ENCODE data around the gene PGM5. TPM values are rescaled to one million over a fixed set of nuclear protein-coding genes. Genes with fewer than 3 reads are reported as not detected.
"Not testable (repeated sequence)": the region's sequence is repeated elsewhere in the genome, so short reads cannot be mapped to it uniquely, and the experiment has no call there.

Gene PGM5
- polyA plus RNA-seq, 1 donor (not counting 4 experiments of a cell fraction or from before 2014, with no cell fraction given): 0.18 TPM

GRCh38 chr9:68343242-68343641, 13.2 kb upstream of the PGM5 start:
- FAIRE-seq; H3K9ac ChIP-seq (ENCODE audit: control insufficient read depth, extremely low read depth, insufficient read depth, low read length); H2AFZ ChIP-seq (ENCODE audit: control insufficient read depth, low read length); H3K27me3 ChIP-seq (ENCODE audit: control insufficient read depth, extremely low read depth, insufficient read depth, low read length); H3K36me3 ChIP-seq (ENCODE audit: control insufficient read depth in 2 of 2, extremely low read depth in 1 of 2, insufficient read depth in 2 of 2, low read length in 2 of 2); H3K4me1 ChIP-seq (ENCODE audit: control insufficient read depth, extremely low read depth, insufficient read depth, low read length); H3K9me1 ChIP-seq (ENCODE audit: control insufficient read depth, extremely low read depth, insufficient read depth, low read length); H3K4me3 ChIP-seq (ENCODE audit: control insufficient read depth in 2 of 3, extremely low read depth in 1 of 3, insufficient read depth in 2 of 3, low read depth in 1 of 3, low read length in 3 of 3); DNase-seq (ENCODE audit: low read depth, low spot score); H3K4me2 ChIP-seq (ENCODE audit: control insufficient read depth, extremely low read depth, insufficient read depth, low read depth, low read length); H3K27ac ChIP-seq (ENCODE audit: control insufficient read depth, insufficient read depth, low read length); H4K20me1 ChIP-seq (ENCODE audit: control insufficient read depth, extremely low read depth, insufficient read depth, low read length); H3K79me2 ChIP-seq (ENCODE audit: control insufficient read depth, insufficient read depth, low read length); dilution Hi-C loops (cut with MboI; ENCODE audit: extremely low pct_ligation_motif_present, low sequenced_read_pairs); H3K9me3 ChIP-seq (ENCODE audit: control insufficient read depth, low read depth, low read length): not testable (repeated sequence)

- H3K4me2 ChIP-seq (ENCODE audit: control insufficient read depth, extremely low read depth, insufficient read depth, low read depth, low read length); H3K4me1 ChIP-seq (ENCODE audit: control insufficient read depth, extremely low read depth, insufficient read depth, low read length); H2AFZ ChIP-seq (ENCODE audit: control insufficient read depth, low read length); DNase-seq (ENCODE audit: low read depth, low spot score); H3K9me1 ChIP-seq (ENCODE audit: control insufficient read depth, extremely low read depth, insufficient read depth, low read length); H3K27me3 ChIP-seq (ENCODE audit: control insufficient read depth, extremely low read depth, insufficient read depth, low read length); H3K9me3 ChIP-seq (ENCODE audit: control insufficient read depth, low read depth, low read length); H3K9ac ChIP-seq (ENCODE audit: control insufficient read depth, extremely low read depth, insufficient read depth, low read length); H4K20me1 ChIP-seq (ENCODE audit: control insufficient read depth, extremely low read depth, insufficient read depth, low read length); H3K79me2 ChIP-seq (ENCODE audit: control insufficient read depth, insufficient read depth, low read length); dilution Hi-C loops (cut with MboI; ENCODE audit: extremely low pct_ligation_motif_present, low sequenced_read_pairs); H3K36me3 ChIP-seq (ENCODE audit: control insufficient read depth in 2 of 2, extremely low read depth in 1 of 2, insufficient read depth in 2 of 2, low read length in 2 of 2); FAIRE-seq; H3K27ac ChIP-seq (ENCODE audit: control insufficient read depth, insufficient read depth, low read length); H3K4me3 ChIP-seq (ENCODE audit: control insufficient read depth in 2 of 3, extremely low read depth in 1 of 3, insufficient read depth in 2 of 3, low read depth in 1 of 3, low read length in 3 of 3): not testable (repeated sequence)
These were observed 12.4 kb upstream of the PGM5 start for GRCh38 chr9:68343992-68344391.

- H3K4me1 ChIP-seq (ENCODE audit: control insufficient read depth, extremely low read depth, insufficient read depth, low read length); H3K9ac ChIP-seq (ENCODE audit: control insufficient read depth, extremely low read depth, insufficient read depth, low read length); H3K27me3 ChIP-seq (ENCODE audit: control insufficient read depth, extremely low read depth, insufficient read depth, low read length); H3K9me1 ChIP-seq (ENCODE audit: control insufficient read depth, extremely low read depth, insufficient read depth, low read length); H3K4me3 ChIP-seq (ENCODE audit: control insufficient read depth in 2 of 3, extremely low read depth in 1 of 3, insufficient read depth in 2 of 3, low read depth in 1 of 3, low read length in 3 of 3); dilution Hi-C loops (cut with MboI; ENCODE audit: extremely low pct_ligation_motif_present, low sequenced_read_pairs); FAIRE-seq; H3K4me2 ChIP-seq (ENCODE audit: control insufficient read depth, extremely low read depth, insufficient read depth, low read depth, low read length); DNase-seq (ENCODE audit: low read depth, low spot score); H2AFZ ChIP-seq (ENCODE audit: control insufficient read depth, low read length); H3K27ac ChIP-seq (ENCODE audit: control insufficient read depth, insufficient read depth, low read length); H3K36me3 ChIP-seq (ENCODE audit: control insufficient read depth in 2 of 2, extremely low read depth in 1 of 2, insufficient read depth in 2 of 2, low read length in 2 of 2); H3K79me2 ChIP-seq (ENCODE audit: control insufficient read depth, insufficient read depth, low read length); H3K9me3 ChIP-seq (ENCODE audit: control insufficient read depth, low read depth, low read length); H4K20me1 ChIP-seq (ENCODE audit: control insufficient read depth, extremely low read depth, insufficient read depth, low read length): not testable (repeated sequence)
These were observed 4.7 kb upstream of the PGM5 start for GRCh38 chr9:68351689-68352088.

GRCh38 chr9:68355993-68356379, 425 bp upstream of the PGM5 start:
- H3K4me1 ChIP-seq (ENCODE audit: control insufficient read depth, extremely low read depth, insufficient read depth, low read length); FAIRE-seq; H3K4me3 ChIP-seq (ENCODE audit: control insufficient read depth in 2 of 3, extremely low read depth in 1 of 3, insufficient read depth in 2 of 3, low read depth in 1 of 3, low read length in 3 of 3); H3K79me2 ChIP-seq (ENCODE audit: control insufficient read depth, insufficient read depth, low read length); H3K9me3 ChIP-seq (ENCODE audit: control insufficient read depth, low read depth, low read length); H2AFZ ChIP-seq (ENCODE audit: control insufficient read depth, low read length); dilution Hi-C loops (cut with MboI; ENCODE audit: extremely low pct_ligation_motif_present, low sequenced_read_pairs); DNase-seq (ENCODE audit: low read depth, low spot score); H3K36me3 ChIP-seq (ENCODE audit: control insufficient read depth in 2 of 2, extremely low read depth in 1 of 2, insufficient read depth in 2 of 2, low read length in 2 of 2); H3K4me2 ChIP-seq (ENCODE audit: control insufficient read depth, extremely low read depth, insufficient read depth, low read depth, low read length); H3K9me1 ChIP-seq (ENCODE audit: control insufficient read depth, extremely low read depth, insufficient read depth, low read length); H4K20me1 ChIP-seq (ENCODE audit: control insufficient read depth, extremely low read depth, insufficient read depth, low read length); H3K9ac ChIP-seq (ENCODE audit: control insufficient read depth, extremely low read depth, insufficient read depth, low read length); H3K27ac ChIP-seq (ENCODE audit: control insufficient read depth, insufficient read depth, low read length); H3K27me3 ChIP-seq (ENCODE audit: control insufficient read depth, extremely low read depth, insufficient read depth, low read length): not testable (repeated sequence)

GRCh38 chr9:68357119-68357714, 806 bp downstream of the PGM5 start:
- H4K20me1 ChIP-seq (ENCODE audit: control insufficient read depth, extremely low read depth, insufficient read depth, low read length); H3K9me1 ChIP-seq (ENCODE audit: control insufficient read depth, extremely low read depth, insufficient read depth, low read length); H3K9me3 ChIP-seq (ENCODE audit: control insufficient read depth, low read depth, low read length); H3K9ac ChIP-seq (ENCODE audit: control insufficient read depth, extremely low read depth, insufficient read depth, low read length); dilution Hi-C loops (cut with MboI; ENCODE audit: extremely low pct_ligation_motif_present, low sequenced_read_pairs); FAIRE-seq; H3K79me2 ChIP-seq (ENCODE audit: control insufficient read depth, insufficient read depth, low read length); H3K4me1 ChIP-seq (ENCODE audit: control insufficient read depth, extremely low read depth, insufficient read depth, low read length); H3K27ac ChIP-seq (ENCODE audit: control insufficient read depth, insufficient read depth, low read length); H3K36me3 ChIP-seq (ENCODE audit: control insufficient read depth in 2 of 2, extremely low read depth in 1 of 2, insufficient read depth in 2 of 2, low read length in 2 of 2); H2AFZ ChIP-seq (ENCODE audit: control insufficient read depth, low read length); H3K27me3 ChIP-seq (ENCODE audit: control insufficient read depth, extremely low read depth, insufficient read depth, low read length); DNase-seq (ENCODE audit: low read depth, low spot score): not testable (repeated sequence)
- Histone ChIP-seq H3K4me3 (ENCODE audit: control insufficient read depth in 2 of 3, extremely low read depth in 1 of 3, insufficient read depth in 2 of 3, low read depth in 1 of 3, low read length in 3 of 3) (peak overlapping the region in 1 of 3 experiments; percentile 27), H3K4me2 (ENCODE audit: control insufficient read depth, extremely low read depth, insufficient read depth, low read depth, low read length) (peak overlapping the region; percentile 48)

All from keratinocyte (primary cell).